Measurements from ENCODE around the gene SLC8A2. TPM values are rescaled to one million over a fixed set of nuclear protein-coding genes. Genes with fewer than 3 reads are reported as not detected.

Gene SLC8A2
- total and polyA plus RNA-seq, 2 experiments from 2014 or later: 0.86 to 10.0 TPM

- TF ChIP-seq ZNF462 (CRISPR knock-in tag; IDR thresholded peaks at IDR 0.05) (no peak), EZH2phosphoT487 (IDR thresholded peaks at IDR 0.05; ENCODE audit: unreplicated experiment) (no peak), STAT1 (IDR thresholded peaks at IDR 0.05; ENCODE audit: unreplicated experiment) (no peak), ETS1 (IDR thresholded peaks at IDR 0.05) (no peak), JUNB (IDR thresholded peaks at IDR 0.05; ENCODE audit: unreplicated experiment) (no peak)
These were observed 40.7 kb upstream of the SLC8A2 start (continued) for GRCh38 chr19:47512183-47512947.

- Mint-ChIP-seq H3K9me3 (no peaks in the 10 kb centered on the region; the same call in 2 of the 3 replicates), H3K27ac (no peak overlapping the region), H3K4me1 (peaks cover 25% of the 10 kb centered on the region), H3K27me3 (ENCODE audit: insufficient read depth, low read depth, poor library complexity) (peaks cover 25% of the 10 kb centered on the region), H3K36me3 (ENCODE audit: low read depth) (no peaks in the 10 kb centered on the region), H3K4me3 (no peak overlapping the region; the same call in 2 of the 3 replicates)
- no peaks in the 10 kb centered on the region for H3K9me2 ChIP-seq (ENCODE audit: insufficient read depth)
- no peaks in the 10 kb centered on the region for H3K27me3 ChIP-seq (ENCODE audit: insufficient read depth)
- DNase-seq (ENCODE audit: low spot score) (no peak), ATAC-seq (no peak)
- no peak overlapping the region for H3K4me3 ChIP-seq
- peaks cover 9% of the 10 kb centered on the region; the same call in 1 of the 2 replicates for H3K4me1 ChIP-seq (ENCODE audit: insufficient read depth)
- H3K79me2 ChIP-seq (replicated peaks; ENCODE audit: insufficient read depth): peaks cover 73% of the 10 kb centered on the region
- H4K20me1 ChIP-seq (replicated peaks; ENCODE audit: insufficient read depth): peaks cover 9% of the 10 kb centered on the region
- no peak overlapping the region for H3K27ac ChIP-seq (ENCODE audit: low read depth)
- H2AFZ ChIP-seq: no peak overlapping the region
- H3K4me2 ChIP-seq: no peak overlapping the region
- H3K36me3 ChIP-seq (ENCODE audit: insufficient read depth): no peaks in the 10 kb centered on the region
- no peaks in the 10 kb centered on the region for H3F3A ChIP-seq (replicated peaks; ENCODE audit: low read depth)
- TF ChIP-seq STAT1 (IDR thresholded peaks at IDR 0.05; ENCODE audit: unreplicated experiment) (no peak), EZH2 (IDR thresholded peaks at IDR 0.05; ENCODE audit: low read depth, unreplicated experiment) (no peak), NANOG (IDR thresholded peaks at IDR 0.05; ENCODE audit: borderline replicate concordance) (no peak), POLR2AphosphoS5 (IDR thresholded peaks at IDR 0.05; ENCODE audit: low read depth) (no peak), CREB1 (CRISPR knock-in tag; IDR thresholded peaks at IDR 0.05; ENCODE audit: low read depth) (no peak), ZNF331 (CRISPR knock-in tag; IDR thresholded peaks at IDR 0.05; ENCODE audit: low read depth) (no peak), REST (IDR thresholded peaks at IDR 0.05; ENCODE audit: unreplicated experiment) (no peak)
These were observed 40.0 kb upstream of the SLC8A2 start for GRCh38 chr19:47511681-47512080.
